22Rv1 (cell line): ENCODE results near the gene EDIL3.

Source experiments
- ZFX ChIP-seq: fragments of 450-650 bp; IDR thresholded peaks from 2 replicates; pipeline ENCODE4 v1.6.1; 2017; ENCODE audit warnings: antibody characterized with exemption, borderline replicate concordance
- TF ChIP-seq, protein P1 (sequence below): fragments of 450-650 bp; IDR thresholded peaks from 2 replicates; pipeline ENCODE4 v1.5.1; 2017; ENCODE audit warnings: mild to moderate bottlenecking

- TF ChIP-seq, protein P1, sequence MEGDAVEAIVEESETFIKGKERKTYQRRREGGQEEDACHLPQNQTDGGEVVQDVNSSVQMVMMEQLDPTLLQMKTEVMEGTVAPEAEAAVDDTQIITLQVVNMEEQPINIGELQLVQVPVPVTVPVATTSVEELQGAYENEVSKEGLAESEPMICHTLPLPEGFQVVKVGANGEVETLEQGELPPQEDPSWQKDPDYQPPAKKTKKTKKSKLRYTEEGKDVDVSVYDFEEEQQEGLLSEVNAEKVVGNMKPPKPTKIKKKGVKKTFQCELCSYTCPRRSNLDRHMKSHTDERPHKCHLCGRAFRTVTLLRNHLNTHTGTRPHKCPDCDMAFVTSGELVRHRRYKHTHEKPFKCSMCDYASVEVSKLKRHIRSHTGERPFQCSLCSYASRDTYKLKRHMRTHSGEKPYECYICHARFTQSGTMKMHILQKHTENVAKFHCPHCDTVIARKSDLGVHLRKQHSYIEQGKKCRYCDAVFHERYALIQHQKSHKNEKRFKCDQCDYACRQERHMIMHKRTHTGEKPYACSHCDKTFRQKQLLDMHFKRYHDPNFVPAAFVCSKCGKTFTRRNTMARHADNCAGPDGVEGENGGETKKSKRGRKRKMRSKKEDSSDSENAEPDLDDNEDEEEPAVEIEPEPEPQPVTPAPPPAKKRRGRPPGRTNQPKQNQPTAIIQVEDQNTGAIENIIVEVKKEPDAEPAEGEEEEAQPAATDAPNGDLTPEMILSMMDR, result no peak
- no peak for TF ChIP-seq ZFX
Observed at GRCh38 chr5:84275609-84276008, 109.1 kb downstream of the EDIL3 start.
